ENCODE data around the gene PTPRN2. TPM values are rescaled to one million over a fixed set of nuclear protein-coding genes. Genes with fewer than 3 reads are reported as not detected.
A peak's percentile ranks its signal among the peaks of the same experiment; 100 is the strongest.

PTPRN2 gene
- total and polyA plus RNA-seq, 9 of the 15 experiments (the other 6 are each of a cell fraction or from before 2014, with no cell fraction given) = not detected

- peak; percentile 16; the same call in 1 of the 3 replicates for ATAC-seq
- no TSS peak for BruUV-seq (replicated peaks)
- CTCF ChIA-PET (ENCODE audit: low intra/inter-chr PET ratio) = no interaction called here
- no peak for FAIRE-seq
- no peaks in the 10 kb centered on the region for H3K79me2 ChIP-seq (ENCODE audit: control insufficient read depth, insufficient read depth, low read length)
- no peak overlapping the region for H2AFZ ChIP-seq (ENCODE audit: low read depth, low read length)
- POLR2A ChIA-PET = interaction anchor here (0.6 to 0.7 kb wide), 2 partner anchors 16 to 49 kb away, joined by 3 read pairs; no protein-coding TSS in a partner anchor
- peaks cover 0 to 16% of the 10 kb centered on the region in 2 experiments; a peak in 1 of 5 replicates for H3K4me1 ChIP-seq (replicated peaks in 1 of 2; ENCODE audit: control insufficient read depth in 2 of 2, insufficient read depth in 2 of 2, low read length in 2 of 2)
- H3K9ac ChIP-seq (ENCODE audit: insufficient read depth in 1 of 2, low read depth in 2 of 2, low read length in 2 of 2) = no peak overlapping the region
- H3K9me3 ChIP-seq (replicated peaks; ENCODE audit: control insufficient read depth, insufficient read depth, low read depth, low read length) = no peaks in the 10 kb centered on the region
- no peaks in the 10 kb centered on the region for H3K9me1 ChIP-seq (ENCODE audit: control insufficient read depth, insufficient read depth, low read length)
- peaks cover 9% of the 10 kb centered on the region for H4K20me1 ChIP-seq (replicated peaks; ENCODE audit: control insufficient read depth, insufficient read depth, low read length)
- no peak overlapping the region for H3K4me2 ChIP-seq (ENCODE audit: insufficient read depth, low read length)
- H3K27ac ChIP-seq (ENCODE audit: extremely low read depth, low read depth, low read length) = no peak overlapping the region
- peaks cover 43 to 66% of the 10 kb centered on the region in 2 experiments for H3K27me3 ChIP-seq (ENCODE audit: control insufficient read depth in 2 of 2, insufficient read depth in 2 of 2, low read length in 2 of 2)
- in situ Hi-C loops (cut with MboI) = no loop called here
- intact Hi-C loops (cut with micrococcal nuclease) = loop anchor here (10.0 kb wide), 1 partner anchor 155 kb away; no protein-coding TSS in a partner anchor
- 3% methylated on average over 45 of the region's 47 CpGs for WGBS (ENCODE audit: insufficient coverage, low coverage, missing lambda C conversion rate)
- H3K36me3 ChIP-seq (ENCODE audit: control insufficient read depth, insufficient read depth, low read length) = no peaks in the 10 kb centered on the region
- no peak for TF ChIP-seq ZFX (CRISPR knock-in tag; IDR thresholded peaks at IDR 0.05)
- TF ChIP-seq FOXM1 (IDR thresholded peaks at IDR 0.05; ENCODE audit: low read depth) = no peak
- TF ChIP-seq FOXM1 (CRISPR knock-in tag; IDR thresholded peaks at IDR 0.05; ENCODE audit: low read depth) = no peak
- TF ChIP-seq MITF (IDR thresholded peaks at IDR 0.05) = no peak
- no peak for TF ChIP-seq DEAF1 (CRISPR knock-in tag; IDR thresholded peaks at IDR 0.05)
- no peak for TF ChIP-seq ZFP91 (CRISPR knock-in tag; IDR thresholded peaks at IDR 0.05)
- TF ChIP-seq LCOR (CRISPR knock-in tag; IDR thresholded peaks at IDR 0.05) = no peak
- no peak for TF ChIP-seq ZNF232 (CRISPR knock-in tag; IDR thresholded peaks at IDR 0.05)
- no peak overlapping the region for H3K4me3 ChIP-seq
- DNase-seq (ENCODE audit: extremely low read depth in 1 of 4, low spot score in 3 of 4) = no peak
These were observed 97.3 kb downstream of the PTPRN2 start for GRCh38 chr7:158490171-158490782.
